RWPE2 (cell line): ENCODE measurements around the gene AKR1D1.

Experiments used
- ATAC-seq: fragments of 200-7000 bp; cut with Tn5 transposase; 3 replicates; pipeline ENCODE4 v1.9.1; 2021; ENCODE audit warnings: low read depth
- DNase-seq: peaks from one replicate; pipeline ENCODE4 v3.0.0-alpha.2; 2020; ENCODE audit warnings: low spot score
- H3K27ac ChIP-seq: fragments of 450-650 bp; 2 replicates; pipeline ENCODE4 v1.5.1; 2017; ENCODE audit warnings: mild to moderate bottlenecking; ENCODE audit not compliant: poor library complexity, severe bottlenecking
- H3K27me3 ChIP-seq: fragments of 250-450 bp; sonication (Bioruptor Pico); 2 replicates; pipeline ENCODE4 v1.5.1; 2021; ENCODE audit warnings: mild to moderate bottlenecking, moderate library complexity; ENCODE audit not compliant: insufficient read depth, poor library complexity, severe bottlenecking
- H3K36me3 ChIP-seq: fragments of 250-450 bp; sonication (Bioruptor Pico); 2 replicates; pipeline ENCODE4 v1.5.1; 2020; ENCODE audit warnings: low read depth, mild to moderate bottlenecking, moderate library complexity
- H3K4me1 ChIP-seq: fragments of 250-450 bp; sonication (Bioruptor Pico); 2 replicates; pipeline ENCODE4 v1.5.1; 2021; ENCODE audit warnings: mild to moderate bottlenecking, moderate library complexity; ENCODE audit not compliant: insufficient read depth, poor library complexity, severe bottlenecking
- H3K4me3 ChIP-seq: fragments of 250-450 bp; sonication (Bioruptor Pico); 2 replicates; pipeline ENCODE4 v1.5.1; 2021; ENCODE audit warnings: mild to moderate bottlenecking, moderate library complexity; ENCODE audit not compliant: severe bottlenecking
- H3K9me3 ChIP-seq: fragments of 250-450 bp; sonication (Bioruptor Pico); 2 replicates; pipeline ENCODE4 v1.5.1; 2021; ENCODE audit warnings: mild to moderate bottlenecking, moderate library complexity; ENCODE audit not compliant: severe bottlenecking
- TF ChIP-seq, protein P1 (sequence below): fragments of 450-650 bp; IDR thresholded peaks from one replicate; pipeline ENCODE4 v1.5.1; 2017; ENCODE audit warnings: mild to moderate bottlenecking, moderate library complexity; ENCODE audit not compliant: poor library complexity, severe bottlenecking

The AKR1D1 gene

GRCh38 chr7:138126928-138127327 lies 50.7 kb downstream of the AKR1D1 start:
- DNase-seq: no peak
- no peak overlapping the region for H3K27ac ChIP-seq
- TF ChIP-seq, protein P1, sequence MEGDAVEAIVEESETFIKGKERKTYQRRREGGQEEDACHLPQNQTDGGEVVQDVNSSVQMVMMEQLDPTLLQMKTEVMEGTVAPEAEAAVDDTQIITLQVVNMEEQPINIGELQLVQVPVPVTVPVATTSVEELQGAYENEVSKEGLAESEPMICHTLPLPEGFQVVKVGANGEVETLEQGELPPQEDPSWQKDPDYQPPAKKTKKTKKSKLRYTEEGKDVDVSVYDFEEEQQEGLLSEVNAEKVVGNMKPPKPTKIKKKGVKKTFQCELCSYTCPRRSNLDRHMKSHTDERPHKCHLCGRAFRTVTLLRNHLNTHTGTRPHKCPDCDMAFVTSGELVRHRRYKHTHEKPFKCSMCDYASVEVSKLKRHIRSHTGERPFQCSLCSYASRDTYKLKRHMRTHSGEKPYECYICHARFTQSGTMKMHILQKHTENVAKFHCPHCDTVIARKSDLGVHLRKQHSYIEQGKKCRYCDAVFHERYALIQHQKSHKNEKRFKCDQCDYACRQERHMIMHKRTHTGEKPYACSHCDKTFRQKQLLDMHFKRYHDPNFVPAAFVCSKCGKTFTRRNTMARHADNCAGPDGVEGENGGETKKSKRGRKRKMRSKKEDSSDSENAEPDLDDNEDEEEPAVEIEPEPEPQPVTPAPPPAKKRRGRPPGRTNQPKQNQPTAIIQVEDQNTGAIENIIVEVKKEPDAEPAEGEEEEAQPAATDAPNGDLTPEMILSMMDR: no peak
- peaks cover 13% of the 10 kb centered on the region for H3K4me1 ChIP-seq
- no peaks in the 10 kb centered on the region for H3K27me3 ChIP-seq
- ATAC-seq: no peak
- no peaks in the 10 kb centered on the region for H3K9me3 ChIP-seq
- H3K4me3 ChIP-seq: no peak overlapping the region
- no peaks in the 10 kb centered on the region for H3K36me3 ChIP-seq

DNA sequence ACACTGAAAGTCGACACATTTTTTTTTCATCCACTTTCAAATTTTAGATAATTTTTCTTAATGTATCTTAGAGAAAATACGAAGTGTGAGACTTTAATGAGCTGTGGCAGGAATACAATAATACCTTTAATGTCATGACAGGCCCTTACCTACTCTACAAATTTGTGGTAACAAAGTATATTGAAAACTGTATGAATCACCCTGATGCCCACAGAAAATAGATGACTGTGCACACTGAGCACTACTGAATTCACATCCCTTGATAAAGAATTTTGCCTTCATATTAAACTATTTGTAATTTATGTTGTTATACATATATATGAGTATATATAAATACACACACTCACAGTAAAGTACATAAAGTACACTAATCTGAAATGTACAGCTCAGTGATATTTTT lies 51.7 kb downstream of the AKR1D1 start:
- TF ChIP-seq, protein P1: no peak
- no peak for DNase-seq
- Histone ChIP-seq H3K27ac (no peak overlapping the region), H3K27me3 (no peaks in the 10 kb centered on the region), H3K9me3 (no peaks in the 10 kb centered on the region), H3K4me1 (peaks cover 13% of the 10 kb centered on the region), H3K36me3 (no peaks in the 10 kb centered on the region), H3K4me3 (no peak overlapping the region)
- no peak; the same call in 2 of the 3 replicates for ATAC-seq

GRCh38 chr7:138129551-138130165 lies 53.4 kb downstream of the AKR1D1 start:
- H3K27ac ChIP-seq: no peak overlapping the region
- ATAC-seq: no peak
- no peak overlapping the region for H3K4me3 ChIP-seq
- peaks cover 13% of the 10 kb centered on the region for H3K4me1 ChIP-seq
- no peaks in the 10 kb centered on the region for H3K9me3 ChIP-seq
- TF ChIP-seq, protein P1: no peak
- no peaks in the 10 kb centered on the region for H3K27me3 ChIP-seq
- DNase-seq: no peak
- H3K36me3 ChIP-seq: no peaks in the 10 kb centered on the region

DNA sequence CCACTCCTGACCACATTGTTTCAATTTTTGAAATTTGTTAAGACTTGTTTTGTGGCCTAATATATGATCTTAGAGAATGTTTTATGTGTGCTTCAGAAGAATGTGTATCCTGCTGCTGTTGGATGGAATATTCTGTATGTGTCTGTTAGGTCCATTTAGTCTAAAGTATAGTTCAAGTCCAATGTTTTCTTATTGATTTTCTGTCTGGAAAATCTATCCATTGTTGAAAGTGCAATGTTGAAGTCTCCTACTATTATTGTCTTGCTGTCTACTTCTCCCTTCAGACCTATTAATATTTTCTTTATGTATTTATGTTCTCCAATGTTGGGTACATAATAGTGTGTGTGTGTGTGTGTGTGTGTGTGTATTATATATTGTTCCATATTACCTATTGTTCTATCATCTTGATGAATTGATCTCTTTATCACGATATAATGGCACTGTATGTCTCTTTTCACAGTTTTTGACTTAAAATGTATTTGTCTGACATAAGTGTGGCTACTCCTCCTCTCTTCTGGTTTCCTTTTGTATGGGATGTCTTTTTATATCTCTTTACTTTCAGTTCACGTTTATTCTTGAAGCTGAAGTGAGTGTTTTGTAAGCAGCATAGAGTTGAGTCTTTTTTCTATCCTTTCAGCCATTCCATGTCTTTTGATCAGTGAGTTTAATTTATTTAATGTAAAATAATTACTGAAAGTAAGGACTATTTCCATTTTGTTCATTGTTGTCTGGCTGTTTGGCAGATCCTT lies 61.3 kb downstream of the AKR1D1 start:
- H3K36me3 ChIP-seq: no peaks in the 10 kb centered on the region
- H3K27me3 ChIP-seq: no peaks in the 10 kb centered on the region
- DNase-seq: no peak
- no peaks in the 10 kb centered on the region for H3K9me3 ChIP-seq
- H3K4me1 ChIP-seq: no peaks in the 10 kb centered on the region
- no peak overlapping the region for H3K4me3 ChIP-seq
- TF ChIP-seq, protein P1: no peak
- ATAC-seq: no peak
- H3K27ac ChIP-seq: no peak overlapping the region

DNA sequence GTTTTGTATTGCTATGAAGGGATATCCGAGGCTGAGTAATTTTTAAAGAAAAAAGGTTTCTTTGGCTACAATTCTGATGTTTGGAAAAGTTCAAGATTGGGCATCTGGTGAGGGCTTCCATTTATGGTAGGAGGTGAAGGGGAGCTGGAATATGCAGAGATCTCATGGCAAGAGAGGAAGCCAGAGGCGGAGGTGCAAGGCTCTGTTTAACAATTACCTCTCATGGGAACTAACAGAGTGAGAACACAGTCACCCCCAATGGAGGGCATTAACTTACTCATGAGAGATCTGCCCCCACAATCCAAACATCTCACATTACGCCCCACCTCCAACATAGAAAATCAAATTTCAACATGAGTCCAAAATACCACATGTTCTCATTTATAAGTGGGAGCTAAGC lies 62.0 kb downstream of the AKR1D1 start:
- Histone ChIP-seq H3K9me3 (no peaks in the 10 kb centered on the region), H3K4me3 (no peak overlapping the region), H3K27me3 (no peaks in the 10 kb centered on the region), H3K36me3 (no peaks in the 10 kb centered on the region), H3K27ac (no peak overlapping the region), H3K4me1 (no peaks in the 10 kb centered on the region)
- TF ChIP-seq, protein P1: no peak
- ATAC-seq (no peak), DNase-seq (no peak)
